Astrocyte (in vitro differentiated cells and primary cell): ENCODE measurements around the gene CYP1A2. TPM values are rescaled to one million over a fixed set of nuclear protein-coding genes. Genes with fewer than 3 reads are reported as not detected.

ENCODE experiments used
- DNase-seq: peaks from one replicate; pipeline ENCODE4 v3.0.0-alpha.2; 2010; ENCODE audit warnings: low read depth
- FAIRE-seq: peaks from 2 replicates; lab custom pipeline; 2011; peaks lifted over from hg19 to GRCh38; lab: Jason Lieb, UNC
- H2AFZ ChIP-seq: 2 replicates; pipeline ENCODE4 v1.6.0; 2012; ENCODE audit warnings: low read depth, low read length, inconsistent platforms
- H3K27ac ChIP-seq: 2 replicates; pipeline ENCODE4 v1.5.1; 2011; ENCODE audit warnings: low read depth, low read length, inconsistent platforms
- H3K27me3 ChIP-seq: 2 replicates; pipeline ENCODE4 v1.6.0; 2011; ENCODE audit warnings: low read length, inconsistent platforms; ENCODE audit not compliant: insufficient read depth
- H3K36me3 ChIP-seq: 2 replicates; pipeline ENCODE4 v1.5.1; 2011; ENCODE audit warnings: low read length, inconsistent platforms; ENCODE audit not compliant: insufficient read depth
- H3K4me1 ChIP-seq: 2 replicates; pipeline ENCODE4 v1.5.1; 2011; ENCODE audit warnings: low read length, inconsistent platforms; ENCODE audit not compliant: insufficient read depth
- H3K4me2 ChIP-seq: 2 replicates; pipeline ENCODE4 v1.6.0; 2012; ENCODE audit warnings: low read length, inconsistent platforms
- H3K4me3 ChIP-seq: 2 replicates; pipeline ENCODE4 v1.5.1; 2011; ENCODE audit warnings: low read depth, mild to moderate bottlenecking, low read length, inconsistent platforms; ENCODE audit not compliant: insufficient read depth
- H3K79me2 ChIP-seq: 2 replicates; pipeline ENCODE4 v1.6.0; 2012; ENCODE audit warnings: mild to moderate bottlenecking, low read length, inconsistent platforms; ENCODE audit not compliant: insufficient read depth
- H3K9ac ChIP-seq: 2 replicates; pipeline ENCODE4 v1.6.0; 2012; ENCODE audit warnings: mild to moderate bottlenecking, low read length, inconsistent platforms
- H3K9me3 ChIP-seq: 2 replicates; pipeline ENCODE4 v1.5.1; 2012; ENCODE audit warnings: low read depth, mild to moderate bottlenecking, low read length, inconsistent platforms; ENCODE audit not compliant: insufficient read depth
- H4K20me1 ChIP-seq: 2 replicates; pipeline ENCODE4 v1.6.0; 2012; ENCODE audit warnings: low read length, inconsistent platforms; ENCODE audit not compliant: insufficient read depth
- H3K27ac Mint-ChIP-seq: one replicate; pipeline ENCODE4 v1.8.0; 2021; ENCODE audit warnings: mild to moderate bottlenecking, mixed read lengths; ENCODE audit not compliant: unreplicated experiment
- H3K27me3 Mint-ChIP-seq: one replicate; pipeline ENCODE4 v1.8.0; 2021; ENCODE audit warnings: low read depth, mixed read lengths; ENCODE audit not compliant: unreplicated experiment
- H3K36me3 Mint-ChIP-seq: one replicate; pipeline ENCODE4 v1.8.0; 2021; ENCODE audit warnings: low read depth, mixed read lengths; ENCODE audit not compliant: unreplicated experiment
- H3K4me1 Mint-ChIP-seq: one replicate; pipeline ENCODE4 v1.8.0; 2021; ENCODE audit warnings: low read depth, mixed read lengths; ENCODE audit not compliant: unreplicated experiment
- H3K4me3 Mint-ChIP-seq: one replicate; pipeline ENCODE4 v1.8.0; 2021; ENCODE audit warnings: mild to moderate bottlenecking, moderate library complexity, mixed read lengths; ENCODE audit not compliant: unreplicated experiment
- H3K9me3 Mint-ChIP-seq: one replicate; pipeline ENCODE4 v1.8.0; 2021; ENCODE audit warnings: mild to moderate bottlenecking, mixed read lengths; ENCODE audit not compliant: unreplicated experiment
- CTCF ChIP-seq: IDR thresholded peaks from 2 replicates; pipeline ENCODE4 v1.5.1; 2011; ENCODE audit warnings: low read depth, mild to moderate bottlenecking, inconsistent platforms, low read length, moderate library complexity; ENCODE audit not compliant: insufficient read depth
- EZH2 ChIP-seq: IDR thresholded peaks from 2 replicates; pipeline ENCODE4 v1.6.1; 2012; ENCODE audit warnings: mild to moderate bottlenecking, low read length, inconsistent platforms; ENCODE audit not compliant: insufficient read depth
- total RNA-seq: library from RNA; stranded (reverse); gene quantifications from 2 replicates; pipeline ENCODE4 v1.2.1, GENCODE V29; 2021

CYP1A2 gene
- total RNA-seq, 1 donor from 2014 or later, result not detected

- no peak for DNase-seq
- no peak overlapping the region for H3K27ac Mint-ChIP-seq
- Histone ChIP-seq H3K9ac (no peak overlapping the region), H4K20me1 (peaks cover 57% of the 10 kb centered on the region), H3K4me3 (no peak overlapping the region), H3K4me2 (no peak overlapping the region), H3K27ac (no peak overlapping the region), H3K36me3 (peaks cover 6% of the 10 kb centered on the region), H3K27me3 (no peaks in the 10 kb centered on the region), H2AFZ (no peak overlapping the region), H3K9me3 (no peaks in the 10 kb centered on the region), H3K79me2 (peaks cover 40% of the 10 kb centered on the region), H3K4me1 (no peaks in the 10 kb centered on the region)
- H3K36me3 Mint-ChIP-seq, result peaks cover 4% of the 10 kb centered on the region
- no peak overlapping the region for H3K4me3 Mint-ChIP-seq
- H3K4me1 Mint-ChIP-seq, result peaks cover 1% of the 10 kb centered on the region
- TF ChIP-seq EZH2 (no peak), CTCF (peak; percentile 77)
- H3K27me3 Mint-ChIP-seq, result no peaks in the 10 kb centered on the region
- H3K9me3 Mint-ChIP-seq, result no peaks in the 10 kb centered on the region
- FAIRE-seq, result no peak
Measured at GRCh38 chr15:74799856-74800558, 51.4 kb downstream of the CYP1A2 start.

DNA sequence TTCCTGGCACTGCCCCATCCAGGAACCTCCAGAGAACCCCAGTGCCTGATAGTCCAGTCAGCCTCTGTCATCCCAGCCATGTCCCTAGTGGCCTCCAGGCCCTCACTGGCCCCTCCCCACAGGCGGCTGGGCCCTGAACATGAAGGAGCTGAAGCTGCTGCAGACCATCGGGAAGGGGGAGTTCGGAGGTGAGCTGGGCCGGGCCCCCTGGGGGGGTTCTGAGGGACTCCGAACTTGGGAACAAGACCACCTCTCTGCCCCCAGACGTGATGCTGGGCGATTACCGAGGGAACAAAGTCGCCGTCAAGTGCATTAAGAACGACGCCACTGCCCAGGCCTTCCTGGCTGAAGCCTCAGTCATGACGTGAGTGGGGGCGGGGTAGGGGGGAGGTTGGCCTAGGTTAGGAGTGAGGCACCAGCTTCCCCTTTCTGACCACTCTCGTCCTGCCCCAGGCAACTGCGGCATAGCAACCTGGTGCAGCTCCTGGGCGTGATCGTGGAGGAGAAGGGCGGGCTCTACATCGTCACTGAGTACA, 52.0 kb downstream of the CYP1A2 start:
- H3K9me3 Mint-ChIP-seq, result no peaks in the 10 kb centered on the region
- peaks cover 4% of the 10 kb centered on the region for H3K36me3 Mint-ChIP-seq
- H3K9ac ChIP-seq, result no peak overlapping the region
- peaks cover 51% of the 10 kb centered on the region for H4K20me1 ChIP-seq
- no peaks in the 10 kb centered on the region for H3K4me1 Mint-ChIP-seq
- peaks cover 6% of the 10 kb centered on the region for H3K36me3 ChIP-seq
- no peak overlapping the region for H2AFZ ChIP-seq
- no peaks in the 10 kb centered on the region for H3K9me3 ChIP-seq
- H3K79me2 ChIP-seq, result peaks cover 34% of the 10 kb centered on the region
- H3K27me3 ChIP-seq, result no peaks in the 10 kb centered on the region
- H3K4me3 ChIP-seq, result no peak overlapping the region
- H3K4me2 ChIP-seq, result no peak overlapping the region
- H3K4me3 Mint-ChIP-seq, result no peak overlapping the region
- TF ChIP-seq CTCF (no peak), EZH2 (no peak)
- H3K27ac ChIP-seq, result no peak overlapping the region
- no peak for DNase-seq
- no peak for FAIRE-seq
- no peaks in the 10 kb centered on the region for H3K4me1 ChIP-seq
- H3K27ac Mint-ChIP-seq, result no peak overlapping the region
- no peaks in the 10 kb centered on the region for H3K27me3 Mint-ChIP-seq
